ENCODE data around the gene CXCL12. TPM values are rescaled to one million over a fixed set of nuclear protein-coding genes. Genes with fewer than 3 reads are reported as not detected.
A peak's percentile ranks its signal among the peaks of the same experiment; 100 is the strongest.

The CXCL12 gene
- total and polyA plus RNA-seq, 4 donors: 108 to 637 (median 222) TPM

DNA sequence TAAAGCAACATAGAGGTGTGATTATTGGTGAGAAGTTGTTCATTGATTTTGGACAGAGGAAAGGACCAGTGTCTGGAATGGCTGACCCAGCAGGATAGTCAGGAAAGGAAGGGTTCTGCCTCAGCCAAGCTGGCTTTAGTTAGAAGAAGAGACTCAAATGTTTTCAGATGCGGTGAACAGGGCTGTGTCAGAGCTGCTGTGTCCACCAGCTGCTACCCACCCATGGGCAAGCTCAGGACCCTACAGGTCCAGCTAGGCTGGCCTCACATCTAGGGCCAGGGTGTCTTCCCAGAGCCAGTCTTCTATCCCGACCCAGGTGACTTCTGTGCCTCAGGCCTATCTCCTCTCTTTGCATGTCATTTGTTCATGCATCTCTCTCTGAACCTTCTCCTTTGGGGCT, 37.3 kb upstream of the CXCL12 start:
- H3K27ac ChIP-seq (ENCODE audit: low read depth in 1 of 2, low read length in 2 of 2): no peak overlapping the region
- no peaks in the 10 kb centered on the region for H3K36me3 ChIP-seq (ENCODE audit: control insufficient read depth in 1 of 2, insufficient read depth in 2 of 2, low read length in 1 of 2)
- no peaks in the 10 kb centered on the region for H3K9me3 ChIP-seq (ENCODE audit: control insufficient read depth, low read length)
- no peaks in the 10 kb centered on the region for H3K27me3 ChIP-seq (ENCODE audit: control insufficient read depth in 1 of 2, insufficient read depth in 2 of 2, low read length in 1 of 2)
- H3K4me1 ChIP-seq (ENCODE audit: control insufficient read depth in 1 of 2, insufficient read depth in 2 of 2, low read length in 2 of 2): no peaks in the 10 kb centered on the region
- ATAC-seq (ENCODE audit: low FRiP score) (no peak), DNase-seq (no peak)
- intact Hi-C loops (cut with DNase I): no loop called here
- 97 to 98% methylated on average over 2 of the region's 2 CpGs for WGBS, 2 donors
- no peak overlapping the region for H3K4me3 ChIP-seq (ENCODE audit: low read length in 2 of 2)

DNA sequence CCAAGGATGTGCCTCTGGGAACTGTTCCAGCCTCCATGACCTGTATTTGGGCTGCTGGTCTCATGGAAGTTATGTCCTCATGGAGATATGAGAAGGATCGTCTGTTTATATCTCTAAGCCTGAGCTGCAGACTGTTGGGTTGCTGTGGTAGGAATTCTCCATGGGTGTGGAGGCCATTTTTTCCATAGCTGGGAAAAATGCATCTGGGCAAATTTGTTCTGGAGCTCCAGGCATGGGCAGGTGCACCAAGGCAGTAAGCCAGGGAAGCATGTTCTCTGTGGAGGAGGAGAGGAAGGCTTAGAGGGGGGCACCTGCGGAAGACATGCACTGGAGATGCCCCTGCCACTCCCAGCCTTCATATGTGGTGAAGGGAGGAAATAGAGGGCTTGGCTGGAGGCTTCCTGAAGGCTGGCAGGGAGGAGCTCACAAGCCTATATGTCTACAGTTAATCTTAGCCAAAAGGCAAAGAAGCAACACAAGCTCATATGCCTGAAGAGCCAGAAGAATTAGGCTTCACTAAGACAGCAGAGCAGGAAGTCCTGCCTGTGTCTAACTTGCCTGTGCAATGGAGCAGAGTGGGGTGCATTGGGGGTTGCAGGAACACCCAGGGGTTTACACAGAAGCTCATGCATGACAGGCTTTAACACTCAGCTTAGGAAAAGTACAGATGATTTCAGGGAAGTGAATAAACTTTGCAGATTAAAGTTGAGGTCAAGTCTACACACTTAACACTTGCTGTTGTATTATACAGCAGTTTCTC, 35.1 kb upstream of the CXCL12 start:
- 92 to 95% methylated on average over 2 of the region's 2 CpGs for WGBS, 2 donors
- Histone ChIP-seq H3K27me3 (ENCODE audit: control insufficient read depth in 1 of 2, insufficient read depth in 2 of 2, low read length in 1 of 2) (no peaks in the 10 kb centered on the region), H3K9me3 (ENCODE audit: control insufficient read depth, low read length) (no peaks in the 10 kb centered on the region), H3K4me3 (ENCODE audit: low read length in 2 of 2) (no peak overlapping the region), H3K36me3 (ENCODE audit: control insufficient read depth in 1 of 2, insufficient read depth in 2 of 2, low read length in 1 of 2) (no peaks in the 10 kb centered on the region), H3K27ac (ENCODE audit: low read depth in 1 of 2, low read length in 2 of 2) (no peak overlapping the region), H3K4me1 (ENCODE audit: control insufficient read depth in 1 of 2, insufficient read depth in 2 of 2, low read length in 2 of 2) (no peaks in the 10 kb centered on the region)
- DNase-seq (peak; percentile 9 to 43), ATAC-seq (ENCODE audit: low FRiP score) (no peak)
- intact Hi-C loops (cut with DNase I): no loop called here

DNA sequence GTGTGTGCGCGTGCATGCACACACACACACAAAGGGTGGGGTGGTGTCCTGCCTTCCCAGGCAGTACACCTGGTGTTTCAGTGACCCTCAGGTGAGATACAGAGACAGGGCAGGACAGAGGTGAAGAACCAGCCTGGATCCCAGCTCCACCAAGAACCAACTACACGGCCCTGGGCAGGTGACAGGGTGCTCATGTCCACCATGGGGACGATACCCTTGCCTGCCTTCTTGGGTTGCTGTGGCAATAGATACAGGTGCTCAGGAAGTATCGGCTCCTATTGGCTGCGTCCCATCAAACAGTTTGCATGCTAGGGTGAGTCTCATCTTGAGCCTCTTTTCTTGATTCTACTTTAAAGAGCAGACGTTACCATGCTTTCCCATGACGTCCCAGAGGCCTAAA, 33.7 kb upstream of the CXCL12 start:
- H3K27ac ChIP-seq (ENCODE audit: low read depth in 1 of 2, low read length in 2 of 2): no peak overlapping the region
- no peaks in the 10 kb centered on the region for H3K36me3 ChIP-seq (ENCODE audit: control insufficient read depth in 1 of 2, insufficient read depth in 2 of 2, low read length in 1 of 2)
- no peaks in the 10 kb centered on the region for H3K27me3 ChIP-seq (ENCODE audit: control insufficient read depth in 1 of 2, insufficient read depth in 2 of 2, low read length in 1 of 2)
- intact Hi-C loops (cut with DNase I): no loop called here
- no peak for ATAC-seq (ENCODE audit: low FRiP score)
- WGBS, 2 donors: 95 to 97% methylated on average over 8 of the region's 8 CpGs
- H3K4me1 ChIP-seq (ENCODE audit: control insufficient read depth in 1 of 2, insufficient read depth in 2 of 2, low read length in 2 of 2): no peaks in the 10 kb centered on the region
- no peak overlapping the region for H3K4me3 ChIP-seq (ENCODE audit: low read length in 2 of 2)
- peak in 1 of 2 donors; percentile 17 for DNase-seq
- no peaks in the 10 kb centered on the region for H3K9me3 ChIP-seq (ENCODE audit: control insufficient read depth, low read length)

DNA sequence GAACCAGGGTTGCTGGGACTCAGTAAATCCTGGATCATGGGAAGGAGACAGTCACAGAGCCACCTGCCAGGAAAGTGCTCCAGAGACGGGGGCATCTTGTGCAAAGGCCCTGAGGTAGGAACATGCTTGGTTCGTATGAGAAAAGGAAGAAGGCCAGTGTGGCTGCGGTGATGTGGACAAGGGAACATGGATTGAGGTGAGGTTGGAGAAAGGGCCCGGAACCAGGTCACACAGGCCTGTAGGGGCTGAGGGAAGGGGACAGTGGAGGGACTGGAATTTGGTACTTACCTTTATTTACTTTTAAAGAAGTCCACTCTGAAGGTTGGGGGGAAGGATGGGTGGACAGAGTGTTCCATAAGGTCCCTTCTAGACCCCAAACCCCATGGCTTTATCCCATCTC, 32.9 kb upstream of the CXCL12 start:
- Histone ChIP-seq H3K4me3 (ENCODE audit: low read length in 2 of 2) (no peak overlapping the region), H3K9me3 (ENCODE audit: control insufficient read depth, low read length) (no peaks in the 10 kb centered on the region), H3K27me3 (ENCODE audit: control insufficient read depth in 1 of 2, insufficient read depth in 2 of 2, low read length in 1 of 2) (no peaks in the 10 kb centered on the region), H3K4me1 (ENCODE audit: control insufficient read depth in 1 of 2, insufficient read depth in 2 of 2, low read length in 2 of 2) (no peaks in the 10 kb centered on the region), H3K36me3 (ENCODE audit: control insufficient read depth in 1 of 2, insufficient read depth in 2 of 2, low read length in 1 of 2) (no peaks in the 10 kb centered on the region), H3K27ac (ENCODE audit: low read depth in 1 of 2, low read length in 2 of 2) (no peak overlapping the region)
- DNase-seq (peak in 1 of 2 donors; percentile 26), ATAC-seq (ENCODE audit: low FRiP score) (no peak)
- intact Hi-C loops (cut with DNase I): no loop called here
- WGBS, 2 donors: 96 to 97% methylated on average over 4 of the region's 4 CpGs

DNA sequence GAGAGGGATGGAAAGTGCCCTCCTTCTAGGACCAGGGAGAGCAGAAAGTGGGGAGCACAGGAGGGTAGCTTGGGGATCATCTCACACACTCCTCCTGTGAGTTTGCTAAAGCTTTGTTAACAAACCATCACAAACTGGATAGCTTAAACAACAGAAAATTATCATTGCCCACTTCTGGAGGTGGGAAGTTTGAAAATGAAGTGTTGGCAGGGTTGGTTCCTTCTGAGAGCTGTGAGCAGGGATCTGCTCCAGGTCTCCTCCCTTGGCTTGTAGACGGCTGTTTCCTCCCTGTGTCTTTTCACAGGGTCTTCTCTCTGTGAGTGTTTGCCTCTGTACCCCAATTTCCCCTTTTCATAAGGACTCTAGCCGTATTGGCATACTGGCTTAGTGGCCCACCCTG, 32.0 kb upstream of the CXCL12 start:
- ATAC-seq (ENCODE audit: low FRiP score): peak; percentile 22
- Histone ChIP-seq H3K4me1 (ENCODE audit: control insufficient read depth in 1 of 2, insufficient read depth in 2 of 2, low read length in 2 of 2) (no peaks in the 10 kb centered on the region), H3K9me3 (ENCODE audit: control insufficient read depth, low read length) (peaks cover 1% of the 10 kb centered on the region), H3K36me3 (ENCODE audit: control insufficient read depth in 1 of 2, insufficient read depth in 2 of 2, low read length in 1 of 2) (no peaks in the 10 kb centered on the region), H3K27me3 (ENCODE audit: control insufficient read depth in 1 of 2, insufficient read depth in 2 of 2, low read length in 1 of 2) (no peaks in the 10 kb centered on the region), H3K4me3 (ENCODE audit: low read length in 2 of 2) (no peak overlapping the region), H3K27ac (ENCODE audit: low read depth in 1 of 2, low read length in 2 of 2) (no peak overlapping the region)
- intact Hi-C loops (cut with DNase I): no loop called here
- 47 to 51% methylated on average over 2 of the region's 2 CpGs for WGBS, 2 donors
- peak in 1 of 2 donors; percentile 22 for DNase-seq

DNA sequence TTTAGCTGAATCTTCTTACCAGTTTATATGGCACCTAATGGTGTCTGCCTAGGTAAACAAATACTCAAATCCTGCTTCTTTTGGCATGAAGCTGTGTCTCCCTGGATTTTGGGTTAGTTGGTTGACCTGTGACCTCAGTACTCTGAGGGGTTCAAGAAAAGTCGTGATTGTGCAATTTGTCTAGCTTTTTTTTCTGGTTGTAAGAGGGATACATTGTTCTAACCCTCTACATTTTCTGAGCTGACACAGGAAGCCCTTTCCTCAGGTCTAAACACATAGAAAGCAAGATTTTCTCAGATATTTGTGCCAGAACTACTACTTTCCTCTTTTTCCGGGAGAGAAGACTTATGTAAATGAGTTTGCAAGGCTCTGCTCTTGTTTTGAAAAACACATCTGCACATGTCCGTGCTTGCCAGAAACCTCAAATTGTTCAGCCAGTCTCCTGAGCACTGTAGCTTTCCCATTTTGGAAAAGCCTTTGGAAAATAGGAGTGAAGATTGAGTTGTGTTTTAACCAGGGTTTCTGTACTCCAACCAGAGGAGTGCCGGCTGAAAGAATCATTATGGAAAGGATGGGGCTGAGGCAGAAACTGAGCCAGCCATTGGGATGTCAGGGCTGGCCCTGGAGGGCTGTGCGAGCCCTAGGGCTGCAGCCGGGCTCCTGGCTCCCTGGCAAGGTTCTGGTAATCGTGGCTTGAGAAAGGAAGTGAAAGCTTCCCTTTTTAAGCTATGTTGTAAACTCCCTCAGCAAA, 31.3 kb upstream of the CXCL12 start:
- Histone ChIP-seq H3K36me3 (ENCODE audit: control insufficient read depth in 1 of 2, insufficient read depth in 2 of 2, low read length in 1 of 2) (no peaks in the 10 kb centered on the region), H3K4me1 (ENCODE audit: control insufficient read depth in 1 of 2, insufficient read depth in 2 of 2, low read length in 2 of 2) (no peaks in the 10 kb centered on the region), H3K9me3 (ENCODE audit: control insufficient read depth, low read length) (peaks cover 2% of the 10 kb centered on the region), H3K27me3 (ENCODE audit: control insufficient read depth in 1 of 2, insufficient read depth in 2 of 2, low read length in 1 of 2) (no peaks in the 10 kb centered on the region), H3K27ac (ENCODE audit: low read depth in 1 of 2, low read length in 2 of 2) (no peak overlapping the region), H3K4me3 (ENCODE audit: low read length in 2 of 2) (no peak overlapping the region)
- 9 to 11% methylated on average over 7 of the region's 7 CpGs for WGBS, 2 donors
- ATAC-seq (ENCODE audit: low FRiP score) (peak; percentile 50), DNase-seq (peak in 1 of 2 donors; percentile 57)
- intact Hi-C loops (cut with DNase I): no loop called here

DNA sequence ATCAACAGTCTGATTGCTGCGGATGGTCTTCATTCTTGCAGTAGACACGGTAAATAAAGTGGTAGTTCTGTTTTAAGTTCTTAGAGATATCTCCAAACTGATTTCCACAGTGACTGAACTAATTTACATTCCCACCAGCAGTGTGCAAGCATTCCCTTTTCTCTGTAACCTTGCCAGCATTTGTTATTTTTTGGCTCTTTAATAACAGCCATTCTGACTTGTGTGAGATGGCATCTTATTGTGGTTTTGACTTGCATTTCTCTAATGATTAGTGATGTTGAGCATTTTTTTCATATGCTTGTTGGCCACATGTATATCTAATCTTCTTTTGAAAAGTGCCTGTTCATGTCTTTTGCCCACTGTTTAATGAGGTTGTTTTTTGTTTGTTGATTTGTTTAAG, 30.2 kb upstream of the CXCL12 start:
- H3K4me1 ChIP-seq (ENCODE audit: control insufficient read depth in 1 of 2, insufficient read depth in 2 of 2, low read length in 2 of 2): no peaks in the 10 kb centered on the region
- no peak overlapping the region for H3K27ac ChIP-seq (ENCODE audit: low read depth in 1 of 2, low read length in 2 of 2)
- H3K36me3 ChIP-seq (ENCODE audit: control insufficient read depth in 1 of 2, insufficient read depth in 2 of 2, low read length in 1 of 2): no peaks in the 10 kb centered on the region
- no peaks in the 10 kb centered on the region for H3K27me3 ChIP-seq (ENCODE audit: control insufficient read depth in 1 of 2, insufficient read depth in 2 of 2, low read length in 1 of 2)
- peaks cover 2% of the 10 kb centered on the region for H3K9me3 ChIP-seq (ENCODE audit: control insufficient read depth, low read length)
- no peak overlapping the region for H3K4me3 ChIP-seq (ENCODE audit: low read length in 2 of 2)
- WGBS, 2 donors: 96 to 100% methylated on average over 2 of the region's 2 CpGs
- ATAC-seq (ENCODE audit: low FRiP score) (no peak), DNase-seq (no peak)
- intact Hi-C loops (cut with DNase I): no loop called here

DNA sequence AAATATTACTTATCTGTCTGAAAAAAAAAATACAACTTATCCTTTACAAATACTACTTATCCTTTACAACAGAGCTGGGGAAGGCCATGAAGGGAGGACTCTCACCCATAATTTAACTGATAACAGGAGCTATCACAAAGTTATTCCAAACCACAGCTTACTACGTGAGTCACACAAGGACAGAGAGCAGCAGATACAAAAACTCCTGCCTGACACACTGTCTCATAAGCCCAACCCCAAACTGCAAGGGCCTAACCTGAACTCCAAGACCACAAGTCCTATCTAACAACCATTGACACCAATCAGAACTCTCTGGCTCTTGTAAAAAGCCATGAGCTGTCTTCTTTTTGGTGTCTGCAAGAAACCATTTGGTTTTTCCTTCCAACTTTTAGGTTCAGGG, 28.5 kb upstream of the CXCL12 start:
- no peaks in the 10 kb centered on the region for H3K36me3 ChIP-seq (ENCODE audit: control insufficient read depth in 1 of 2, insufficient read depth in 2 of 2, low read length in 1 of 2)
- peaks cover 2% of the 10 kb centered on the region for H3K9me3 ChIP-seq (ENCODE audit: control insufficient read depth, low read length)
- no peaks in the 10 kb centered on the region for H3K27me3 ChIP-seq (ENCODE audit: control insufficient read depth in 1 of 2, insufficient read depth in 2 of 2, low read length in 1 of 2)
- no peak for DNase-seq
- ATAC-seq (ENCODE audit: low FRiP score): no peak
- intact Hi-C loops (cut with DNase I): no loop called here
- 91 to 100% methylated on average over 1 of the region's 1 CpG for WGBS, 2 donors
- H3K27ac ChIP-seq (ENCODE audit: low read depth in 1 of 2, low read length in 2 of 2): no peak overlapping the region
- no peaks in the 10 kb centered on the region for H3K4me1 ChIP-seq (ENCODE audit: control insufficient read depth in 1 of 2, insufficient read depth in 2 of 2, low read length in 2 of 2)
- no peak overlapping the region for H3K4me3 ChIP-seq (ENCODE audit: low read length in 2 of 2)

DNA sequence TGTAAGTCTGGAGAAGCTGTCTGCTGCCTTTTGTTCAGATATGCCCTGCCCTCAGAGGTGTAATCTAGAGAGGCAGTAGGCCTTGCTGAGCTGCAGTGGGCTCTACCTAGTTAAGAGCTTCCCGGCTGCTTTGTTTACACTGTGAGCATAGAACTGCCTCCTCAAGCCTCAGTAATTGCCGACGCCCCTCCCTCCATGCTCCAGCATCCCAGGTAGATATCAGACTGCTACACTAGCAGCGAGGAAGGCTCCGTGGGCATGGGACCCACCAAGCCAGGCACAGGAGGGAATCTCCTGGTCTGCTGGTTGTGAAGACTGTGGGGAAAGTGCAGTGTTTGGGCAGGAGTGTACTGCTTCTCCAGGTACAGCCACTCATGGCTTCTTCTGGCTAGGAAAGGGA, 26.4 kb upstream of the CXCL12 start:
- Histone ChIP-seq H3K4me3 (ENCODE audit: low read length in 2 of 2) (no peak overlapping the region), H3K36me3 (ENCODE audit: control insufficient read depth in 1 of 2, insufficient read depth in 2 of 2, low read length in 1 of 2) (no peaks in the 10 kb centered on the region), H3K27ac (ENCODE audit: low read depth in 1 of 2, low read length in 2 of 2) (no peak overlapping the region), H3K9me3 (ENCODE audit: control insufficient read depth, low read length) (peaks cover 2% of the 10 kb centered on the region), H3K27me3 (ENCODE audit: control insufficient read depth in 1 of 2, insufficient read depth in 2 of 2, low read length in 1 of 2) (no peaks in the 10 kb centered on the region), H3K4me1 (ENCODE audit: control insufficient read depth in 1 of 2, insufficient read depth in 2 of 2, low read length in 2 of 2) (no peaks in the 10 kb centered on the region)
- 96 to 98% methylated on average over 5 of the region's 5 CpGs for WGBS, 2 donors
- no peak for ATAC-seq (ENCODE audit: low FRiP score)
- DNase-seq: peak in 1 of 2 donors; percentile 13
- intact Hi-C loops (cut with DNase I): no loop called here
